Stimulated activated CD8-positive, alpha-beta memory T cell treated with anti-CD3 and anti-CD28 coated beads, Interleukin-4, amount 100 ng/mL, for 1 hour (primary cell): ENCODE measurements around the gene PRRG4.
"Not testable (repeated sequence)": the region's sequence is repeated elsewhere in the genome, so short reads cannot be mapped to it uniquely, and the experiment has no call there.

Experiments used
- DNase-seq, 2 donors: peaks; one replicate each; pipeline ENCODE4 v3.0.0-alpha.2; 2020; ENCODE audit warnings: low read depth in 2 of 2, low spot score in 1 of 2

Gene PRRG4

GRCh38 chr11:32830413-32830738 lies 649 bp downstream of the PRRG4 start:
- no peak for DNase-seq

- no peak for DNase-seq
These were observed 1.1 kb downstream of the PRRG4 start for GRCh38 chr11:32830796-32831195.

GRCh38 chr11:32831221-32831620 lies 1.5 kb downstream of the PRRG4 start:
- no peak for DNase-seq

GRCh38 chr11:32833921-32834320 lies 4.2 kb downstream of the PRRG4 start:
- no peak for DNase-seq

- no peak for DNase-seq
These were observed 7.2 kb downstream of the PRRG4 start for GRCh38 chr11:32836946-32837345.

GRCh38 chr11:32838505-32839274 lies 9.0 kb downstream of the PRRG4 start:
- no peak for DNase-seq

GRCh38 chr11:32839308-32839707 lies 9.6 kb downstream of the PRRG4 start:
- DNase-seq, result no peak

GRCh38 chr11:32840587-32840986 lies 10.9 kb downstream of the PRRG4 start:
- no peak for DNase-seq

- DNase-seq, result no peak
These were observed 13.8 kb downstream of the PRRG4 start for GRCh38 chr11:32843544-32843943.

- no peak for DNase-seq
These were observed 17.8 kb downstream of the PRRG4 start for GRCh38 chr11:32847511-32847910.

GRCh38 chr11:32849761-32850160 lies 20.0 kb downstream of the PRRG4 start:
- DNase-seq, result no peak

- DNase-seq, result no peak
These were observed 21.5 kb downstream of the PRRG4 start for GRCh38 chr11:32851251-32851650.

GRCh38 chr11:32852207-32852606 lies 22.5 kb downstream of the PRRG4 start:
- no peak for DNase-seq

- no peak for DNase-seq
These were observed 25.9 kb downstream of the PRRG4 start for GRCh38 chr11:32855601-32856000.

GRCh38 chr11:32858731-32859130 lies 29.0 kb downstream of the PRRG4 start:
- no peak for DNase-seq

- DNase-seq, result no peak
These were observed 32.3 kb downstream of the PRRG4 start for GRCh38 chr11:32861850-32862577.

- no peak for DNase-seq
These were observed 34.8 kb downstream of the PRRG4 start for GRCh38 chr11:32864555-32864954.

GRCh38 chr11:32868752-32869151 lies 39.0 kb downstream of the PRRG4 start:
- not testable (repeated sequence) for DNase-seq

GRCh38 chr11:32870676-32871075 lies 40.9 kb downstream of the PRRG4 start:
- DNase-seq, result no peak

- no peak for DNase-seq
These were observed 44.4 kb downstream of the PRRG4 start for GRCh38 chr11:32874132-32874531.

GRCh38 chr11:32881286-32881685 lies 51.6 kb downstream of the PRRG4 start:
- no peak for DNase-seq

- DNase-seq, result no peak
These were observed 53.7 kb downstream of the PRRG4 start for GRCh38 chr11:32883421-32883820.

GRCh38 chr11:32884023-32884422 lies 54.3 kb downstream of the PRRG4 start:
- no peak for DNase-seq
